Calu3 (cell line): ENCODE results near the gene TTLL5. TPM values are rescaled to one million over a fixed set of nuclear protein-coding genes. Genes with fewer than 3 reads are reported as not detected.

ENCODE experiments used
- BruUV-seq: library from RNA; stranded (reverse); fragments of 400-500 nt; replicated peaks from 2 replicates; lab custom pipeline; 2021; lab: Mats Ljungman, UMichigan
- CTCF ChIA-PET: fragments of 300-600 bp; sonication (Branson Sonifier 250); formaldehyde crosslinking; loops from one replicate; lab custom pipeline; 2022; ENCODE audit warnings: antibody characterized with exemption; lab: Charles Lee
- DNase-seq: peaks from one replicate; pipeline ENCODE4 v3.0.0; 2022
- H3K27ac Mint-ChIP-seq: one replicate; pipeline ENCODE4 v1.8.0; 2022; ENCODE audit warnings: mixed read lengths; ENCODE audit not compliant: unreplicated experiment
- H3K27me3 Mint-ChIP-seq: one replicate; pipeline ENCODE4 v1.8.0; 2022; ENCODE audit warnings: mixed read lengths; ENCODE audit not compliant: unreplicated experiment
- H3K36me3 Mint-ChIP-seq: one replicate; pipeline ENCODE4 v1.8.0; 2022; ENCODE audit warnings: mild to moderate bottlenecking, moderate library complexity, mixed read lengths; ENCODE audit not compliant: insufficient read depth, unreplicated experiment
- H3K4me1 Mint-ChIP-seq: one replicate; pipeline ENCODE4 v1.8.0; 2022; ENCODE audit warnings: mild to moderate bottlenecking, low read depth, mixed read lengths; ENCODE audit not compliant: unreplicated experiment
- H3K4me3 Mint-ChIP-seq: one replicate; pipeline ENCODE4 v1.8.0; 2022; ENCODE audit warnings: mild to moderate bottlenecking, low read depth, moderate library complexity, mixed read lengths; ENCODE audit not compliant: unreplicated experiment
- H3K9me3 Mint-ChIP-seq: one replicate; pipeline ENCODE4 v1.8.0; 2022; ENCODE audit warnings: low read depth, mixed read lengths; ENCODE audit not compliant: unreplicated experiment
- CTCF ChIP-seq: fragments of 200-600 bp; IDR thresholded peaks from one replicate; pipeline ENCODE4 v1.8.0; 2022; ENCODE audit warnings: antibody characterized with exemption; ENCODE audit not compliant: unreplicated experiment
- intact Hi-C: fragments of 100-400 bp; cut with micrococcal nuclease; formaldehyde crosslinking; loops from one replicate; pipeline ENCODE4 v1.10.0; 2022; ENCODE audit not compliant: unreplicated experiment
- total RNA-seq: library from RNA; stranded (reverse); gene quantifications from 2 replicates; pipeline ENCODE4 v1.2.3, GENCODE V29; 2022

The TTLL5 gene
- total RNA-seq, 1 experiment from 2014 or later, result 47.5 TPM

GRCh38 chr14:75952489-75952888, 291.4 kb downstream of the TTLL5 start:
- Mint-ChIP-seq H3K36me3 (no peaks in the 10 kb centered on the region), H3K4me1 (no peaks in the 10 kb centered on the region), H3K4me3 (no peak overlapping the region)

GRCh38 chr14:75959031-75959430, 298.0 kb downstream of the TTLL5 start:
- TF ChIP-seq CTCF, result no peak
- no peaks in the 10 kb centered on the region for H3K36me3 Mint-ChIP-seq
- H3K27ac Mint-ChIP-seq, result no peak overlapping the region
- CTCF ChIA-PET, result no interaction called here
- DNase-seq, result no peak
- no peaks in the 10 kb centered on the region for H3K9me3 Mint-ChIP-seq
- H3K27me3 Mint-ChIP-seq, result no peaks in the 10 kb centered on the region
- H3K4me3 Mint-ChIP-seq, result no peak overlapping the region
- intact Hi-C loops, result no loop called here
- BruUV-seq, result no TSS peak
- no peaks in the 10 kb centered on the region for H3K4me1 Mint-ChIP-seq

More at GRCh38 chr14:75952489-75952888, 291.4 kb downstream of the TTLL5 start:
- TF ChIP-seq CTCF, result no peak
- no TSS peak for BruUV-seq
- Mint-ChIP-seq H3K27ac (no peak overlapping the region), H3K9me3 (no peaks in the 10 kb centered on the region), H3K27me3 (no peaks in the 10 kb centered on the region)
- intact Hi-C loops, result no loop called here
- no peak for DNase-seq
- CTCF ChIA-PET, result no interaction called here

GRCh38 chr14:75960231-75960630, 299.2 kb downstream of the TTLL5 start:
- Mint-ChIP-seq H3K27ac (no peak overlapping the region), H3K36me3 (no peaks in the 10 kb centered on the region), H3K27me3 (no peaks in the 10 kb centered on the region), H3K9me3 (no peaks in the 10 kb centered on the region), H3K4me3 (no peak overlapping the region), H3K4me1 (no peaks in the 10 kb centered on the region)
- CTCF ChIA-PET, result no interaction called here
- no peak for TF ChIP-seq CTCF
- DNase-seq, result no peak
- intact Hi-C loops, result no loop called here
- BruUV-seq, result no TSS peak

GRCh38 chr14:75961662-75962061, 300.6 kb downstream of the TTLL5 start:
- CTCF ChIA-PET, result no interaction called here
- Mint-ChIP-seq H3K4me3 (no peak overlapping the region), H3K4me1 (no peaks in the 10 kb centered on the region), H3K9me3 (no peaks in the 10 kb centered on the region), H3K36me3 (no peaks in the 10 kb centered on the region), H3K27me3 (no peaks in the 10 kb centered on the region), H3K27ac (no peak overlapping the region)
- no TSS peak for BruUV-seq
- no peak for TF ChIP-seq CTCF
- no peak for DNase-seq
- intact Hi-C loops, result no loop called here
